T follicular helper cell (primary cell): Measurements from ENCODE around the gene ABCG4.
"Not testable (repeated sequence)": the region's sequence is repeated elsewhere in the genome, so short reads cannot be mapped to it uniquely, and the experiment has no call there.

Source experiments
- DNase-seq: peaks from one replicate; pipeline ENCODE4 v3.0.0-alpha.2; 2020; ENCODE audit warnings: low read depth

Gene ABCG4

DNA sequence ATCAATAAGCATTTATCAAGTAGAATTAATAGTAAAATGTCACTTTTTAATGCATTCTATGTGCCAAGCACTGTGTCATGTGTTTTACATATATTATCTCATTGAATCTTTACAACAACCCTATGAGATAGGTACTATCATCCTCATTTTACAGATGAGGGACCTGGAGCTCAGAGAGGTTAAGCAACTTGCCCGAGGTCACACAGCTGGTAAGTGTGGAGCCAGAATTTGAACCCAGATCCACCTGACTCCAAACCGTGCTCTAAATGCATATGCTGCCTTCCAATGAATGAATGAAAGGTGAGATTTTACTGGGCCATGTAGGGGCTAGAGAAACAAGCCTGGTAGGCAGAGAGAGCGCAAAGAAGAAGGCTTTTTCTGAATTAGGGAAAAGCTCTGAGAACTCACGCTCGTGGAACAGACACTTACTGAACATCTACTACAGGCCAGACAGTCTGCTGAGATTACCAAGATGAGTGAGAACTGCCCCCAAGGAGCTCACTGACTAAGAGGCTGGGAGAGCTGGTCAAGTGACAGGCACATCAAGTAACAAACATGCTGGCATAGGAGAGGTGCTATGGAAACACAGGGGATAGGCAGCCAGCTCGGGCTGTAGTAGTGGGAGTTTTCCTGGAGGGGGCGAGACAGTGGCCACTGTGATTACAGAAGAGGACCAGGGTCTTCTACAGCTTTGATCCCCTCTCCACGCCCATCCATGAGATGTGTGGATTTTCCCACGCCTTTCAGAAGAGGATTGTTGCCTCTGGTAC lies 4.4 kb downstream of the ABCG4 start:
- no peak for DNase-seq

DNA sequence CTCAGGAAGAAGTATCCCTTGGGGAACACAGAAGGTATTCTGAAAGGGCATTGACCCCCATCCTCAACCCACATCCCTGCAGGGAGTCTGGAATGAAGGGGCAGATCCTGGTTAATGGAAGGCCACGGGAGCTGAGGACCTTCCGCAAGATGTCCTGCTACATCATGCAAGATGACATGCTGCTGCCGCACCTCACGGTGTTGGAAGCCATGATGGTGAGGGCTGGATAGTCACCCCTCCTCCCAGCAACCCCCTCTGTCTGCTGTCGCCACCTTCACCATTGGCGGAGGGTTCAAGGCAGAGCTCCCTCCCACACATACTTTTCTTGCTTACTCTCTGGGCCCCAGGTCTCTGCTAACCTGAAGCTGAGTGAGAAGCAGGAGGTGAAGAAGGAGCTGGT lies 5.3 kb downstream of the ABCG4 start:
- no peak for DNase-seq

DNA sequence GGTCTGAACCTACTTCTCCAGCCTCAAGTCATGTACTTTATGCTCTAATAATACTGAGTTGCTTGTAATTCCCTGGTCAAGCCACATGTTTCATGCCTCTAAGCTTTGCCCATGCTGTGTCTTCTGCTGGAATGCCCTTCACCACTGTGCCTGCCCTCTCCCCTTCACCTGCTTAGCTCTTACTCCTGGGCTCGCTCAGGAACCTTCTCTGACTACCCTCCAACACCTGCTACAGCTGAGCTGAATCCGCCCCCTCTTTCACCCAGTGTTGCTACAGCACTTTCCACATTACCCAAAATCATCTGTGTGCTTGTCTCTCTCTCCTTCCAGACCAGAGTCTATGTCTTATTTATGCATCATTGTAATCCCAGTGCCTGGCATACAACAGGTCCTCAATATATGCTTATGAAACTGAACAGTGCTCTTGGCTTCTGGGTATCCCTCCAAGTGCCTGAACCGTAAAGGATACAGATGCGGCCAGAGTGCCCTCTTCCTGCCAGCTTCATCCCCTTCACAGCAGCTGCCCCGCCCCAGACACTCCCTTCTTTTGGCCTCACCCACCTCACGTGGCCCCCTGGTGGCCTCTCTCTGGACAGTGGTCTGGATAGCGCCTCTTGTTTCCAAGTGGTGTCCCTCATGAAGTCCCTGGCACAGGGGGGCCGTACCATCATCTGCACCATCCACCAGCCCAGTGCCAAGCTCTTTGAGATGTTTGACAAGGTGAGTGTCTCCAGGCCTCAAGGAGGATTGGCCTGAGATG lies 7.1 kb downstream of the ABCG4 start:
- no peak for DNase-seq

DNA sequence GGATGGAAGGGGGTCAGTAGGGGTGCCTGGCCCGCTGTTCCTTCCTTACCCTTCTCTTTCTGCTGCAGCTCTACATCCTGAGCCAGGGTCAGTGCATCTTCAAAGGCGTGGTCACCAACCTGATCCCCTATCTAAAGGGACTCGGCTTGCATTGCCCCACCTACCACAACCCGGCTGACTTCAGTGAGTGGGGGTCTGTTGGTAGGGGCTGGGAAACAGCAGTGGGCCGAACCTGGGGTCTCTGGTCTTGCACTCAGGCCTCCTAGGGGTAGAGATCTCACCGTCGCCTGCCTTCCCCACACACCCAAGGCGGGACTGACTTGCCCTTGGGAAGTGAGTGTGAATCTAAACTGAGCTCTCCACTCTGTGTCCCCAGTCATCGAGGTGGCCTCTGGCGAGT lies 7.6 kb downstream of the ABCG4 start:
- no peak for DNase-seq

DNA sequence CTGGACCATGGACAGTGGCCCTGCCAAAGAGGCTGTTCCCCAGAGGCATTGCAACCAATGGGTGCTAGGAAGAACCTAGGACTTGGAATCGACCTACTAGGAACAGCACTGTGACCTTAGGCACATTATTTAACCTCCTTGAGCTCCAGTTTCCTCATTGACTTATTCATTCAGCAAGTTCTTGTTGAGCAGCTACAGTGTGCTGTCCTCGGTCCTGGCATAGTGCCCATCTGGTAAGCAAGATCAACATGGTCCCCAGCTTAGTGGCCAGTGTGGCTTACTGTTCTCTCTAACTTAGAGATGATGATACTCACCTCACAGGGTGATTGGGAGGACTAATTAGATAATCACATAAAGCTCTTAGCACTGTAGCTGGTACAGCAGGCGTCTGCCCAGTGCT lies 8.2 kb downstream of the ABCG4 start:
- DNase-seq: no peak

DNA sequence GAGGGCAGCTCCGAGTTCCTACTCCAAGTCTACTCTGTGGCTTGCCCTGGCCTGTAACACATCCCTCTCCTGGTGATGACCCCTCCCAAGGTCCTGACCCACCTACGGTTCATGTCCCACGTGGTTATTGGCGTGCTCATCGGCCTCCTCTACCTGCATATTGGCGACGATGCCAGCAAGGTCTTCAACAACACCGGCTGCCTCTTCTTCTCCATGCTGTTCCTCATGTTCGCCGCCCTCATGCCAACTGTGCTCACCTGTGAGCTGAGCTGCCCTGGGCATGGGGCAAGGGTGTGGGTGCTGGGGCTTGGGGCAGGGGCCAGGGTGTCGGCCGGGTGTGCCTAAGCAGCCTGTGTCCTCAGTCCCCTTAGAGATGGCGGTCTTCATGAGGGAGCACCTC lies 9.6 kb downstream of the ABCG4 start:
- no peak for DNase-seq

DNA sequence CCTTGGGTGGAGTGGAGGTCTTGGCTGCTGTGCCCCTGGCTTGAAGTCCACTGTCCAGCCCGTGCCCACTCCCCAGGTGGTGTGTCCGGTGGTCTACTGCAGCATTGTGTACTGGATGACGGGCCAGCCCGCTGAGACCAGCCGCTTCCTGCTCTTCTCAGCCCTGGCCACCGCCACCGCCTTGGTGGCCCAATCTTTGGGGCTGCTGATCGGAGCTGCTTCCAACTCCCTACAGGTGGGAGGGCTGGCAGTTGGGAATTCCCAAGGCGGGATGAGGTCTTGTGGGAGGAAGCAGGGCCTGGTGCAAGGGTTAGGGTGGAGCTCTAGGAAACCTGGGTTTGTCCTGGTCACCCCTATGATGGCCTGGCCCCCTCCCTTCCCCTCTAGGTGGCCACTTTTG lies 11.3 kb downstream of the ABCG4 start:
- no peak for DNase-seq

DNA sequence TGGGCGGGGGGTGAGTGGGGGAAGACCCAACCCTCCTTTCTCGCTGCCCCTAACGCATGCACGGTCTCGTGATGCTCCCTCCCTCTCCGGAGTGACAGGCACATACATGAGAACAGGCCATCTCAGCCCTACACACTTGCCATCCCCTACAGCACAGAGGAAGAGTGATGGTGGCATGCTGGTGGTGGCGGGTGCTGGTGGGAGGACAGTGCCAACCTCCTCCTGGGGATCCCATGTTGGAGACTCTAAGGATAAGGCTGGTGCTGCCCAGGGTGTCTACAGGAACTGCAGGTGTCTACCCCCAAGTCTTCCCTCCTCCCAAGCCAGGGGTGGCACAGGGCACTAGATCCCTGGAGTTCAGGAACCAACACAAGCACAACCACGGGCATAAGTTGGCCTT lies 13.0 kb downstream of the ABCG4 start:
- no peak for DNase-seq

DNA sequence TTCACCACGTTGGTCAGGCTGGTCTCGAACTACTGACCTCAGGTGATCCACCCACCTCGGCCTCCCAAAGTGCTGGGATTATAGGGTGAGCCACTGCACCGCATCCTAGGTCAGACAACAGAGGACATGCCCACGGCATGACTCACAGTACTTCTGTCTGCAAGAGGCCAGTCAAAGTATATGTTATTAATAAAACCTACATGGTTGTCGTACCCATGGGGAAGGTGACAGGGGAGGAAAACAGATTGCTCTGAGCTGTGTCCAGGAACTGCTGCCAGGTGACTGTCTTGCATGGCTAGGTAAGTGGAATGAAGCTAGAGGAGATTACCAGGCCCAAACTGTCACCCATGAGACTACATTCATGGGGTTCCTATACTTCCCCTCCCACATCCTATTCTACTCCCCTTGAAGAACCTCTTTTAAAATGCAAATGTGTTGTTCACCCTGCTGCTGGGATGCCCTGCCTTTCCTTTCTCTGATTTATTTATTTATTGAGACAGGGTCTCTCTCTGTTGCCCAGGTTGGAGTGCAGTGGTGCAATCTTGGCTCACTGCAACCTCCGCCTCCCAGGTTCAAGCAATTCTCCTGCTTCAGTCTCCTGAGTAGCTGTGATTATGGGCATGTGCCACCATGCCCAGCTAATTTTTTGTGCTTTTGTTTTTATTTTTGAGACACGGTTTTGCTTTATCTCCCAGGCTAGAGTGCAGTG lies 17.7 kb downstream of the ABCG4 start:
- no peak for DNase-seq

DNA sequence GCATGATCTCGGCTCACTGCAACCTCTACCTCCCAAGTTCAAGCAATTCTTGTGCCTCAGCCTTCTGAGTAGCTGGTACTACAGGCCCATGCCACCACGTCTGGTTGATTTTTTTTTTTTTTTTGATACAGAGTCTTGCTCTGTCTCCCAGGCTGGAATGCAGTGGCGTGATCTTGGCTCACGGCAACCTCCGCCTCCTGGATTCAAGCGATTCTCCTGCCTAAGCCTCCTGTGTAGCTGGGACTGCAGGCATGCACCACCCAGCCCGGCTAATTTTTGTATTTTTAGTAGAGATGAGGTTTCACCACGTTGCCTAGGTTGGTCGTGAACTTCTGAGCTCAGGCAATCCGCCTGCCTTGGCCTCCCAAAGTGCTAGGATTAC lies 18.2 kb downstream of the ABCG4 start:
- not testable (repeated sequence) for DNase-seq

DNA sequence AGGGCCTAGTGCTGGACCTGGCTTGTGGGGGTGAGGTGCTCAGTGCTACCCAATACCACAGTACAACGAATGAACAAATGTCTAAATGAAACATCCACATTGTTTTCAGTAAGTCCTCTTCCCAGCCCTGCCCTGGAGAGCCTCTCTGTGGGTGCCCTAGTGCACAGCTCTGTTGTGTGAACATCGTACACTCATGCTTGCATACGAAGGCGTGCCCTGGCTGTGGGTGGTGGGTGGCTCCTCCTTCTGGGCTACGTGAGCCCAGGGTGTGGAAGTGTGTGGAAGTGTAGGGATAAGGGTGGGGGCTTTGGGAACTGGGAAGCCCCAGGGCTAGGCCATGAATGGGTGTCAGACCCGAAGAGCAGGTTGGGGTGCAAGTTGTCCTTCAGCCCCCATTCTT lies 19.1 kb downstream of the ABCG4 start:
- no peak for DNase-seq

DNA sequence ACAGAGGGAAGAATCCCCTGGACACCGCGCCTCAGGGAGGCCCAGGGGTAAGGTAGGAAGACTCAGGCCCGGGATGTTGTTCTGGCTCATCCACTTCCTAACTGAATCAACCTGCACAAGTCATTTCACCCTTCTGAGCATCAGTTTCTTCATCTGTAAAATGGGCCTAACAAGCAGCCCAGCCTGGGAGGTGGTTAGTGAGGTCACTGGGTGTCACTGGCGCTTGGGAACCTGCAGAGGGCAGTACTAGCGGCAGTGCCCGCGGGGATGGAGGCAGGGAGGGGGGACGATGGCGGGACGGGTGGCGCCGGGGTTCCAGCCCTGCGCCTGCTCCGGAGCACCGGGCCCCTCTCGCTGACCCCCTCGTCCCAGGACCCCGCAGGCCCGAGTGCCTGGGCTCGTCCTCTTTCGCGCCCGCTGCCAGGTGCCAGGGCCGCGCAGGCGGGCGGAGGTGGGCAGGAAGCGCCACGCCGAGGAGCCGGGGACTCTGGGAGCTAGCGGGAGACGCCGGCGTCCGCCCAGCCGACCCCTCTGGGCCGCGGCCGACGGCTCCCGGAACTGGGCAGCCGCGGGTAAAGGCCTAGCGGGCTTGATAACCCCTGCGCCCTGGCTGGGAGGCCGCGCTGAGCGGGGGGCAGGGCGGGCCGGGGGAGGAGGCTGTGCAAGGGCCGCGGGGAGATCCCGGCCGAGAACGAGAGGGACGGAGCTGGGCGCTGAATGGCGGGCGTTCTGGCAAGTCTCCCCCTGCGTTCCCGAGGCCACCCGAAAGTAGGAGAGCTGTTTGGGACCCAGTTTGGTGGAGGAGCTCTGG lies 19.8 kb downstream of the ABCG4 start, which contains the start of gene NLRX1:
NLRX1 (plus strand) TSS at position 255 of the 811 bp plus-strand sequence. CDS start 2,679 bp downstream, outside the sequence.
- DNase-seq: peak; percentile 72

DNA sequence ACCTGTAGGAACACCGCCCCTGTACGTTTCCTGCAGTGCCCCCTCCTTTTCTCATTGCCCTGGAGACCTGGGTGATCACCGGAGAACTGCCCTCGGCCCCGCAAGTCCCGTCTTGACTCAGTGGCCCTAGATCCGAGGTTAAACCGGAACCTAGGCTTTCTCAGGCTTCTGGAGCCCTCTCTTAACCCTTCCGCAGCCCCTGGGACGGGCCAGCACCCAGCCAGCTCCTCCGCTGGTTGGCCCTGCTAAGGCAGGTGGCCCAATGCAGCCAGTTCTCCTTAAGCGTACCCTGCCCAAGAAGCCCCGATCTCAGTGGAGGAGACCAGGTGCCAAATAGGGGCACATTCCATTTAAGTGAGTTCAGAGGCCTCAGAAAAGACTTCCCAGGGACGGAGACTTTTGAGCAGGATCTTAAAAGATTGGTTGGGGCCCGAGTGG lies 20.4 kb downstream of the ABCG4 start:
- DNase-seq: no peak

DNA sequence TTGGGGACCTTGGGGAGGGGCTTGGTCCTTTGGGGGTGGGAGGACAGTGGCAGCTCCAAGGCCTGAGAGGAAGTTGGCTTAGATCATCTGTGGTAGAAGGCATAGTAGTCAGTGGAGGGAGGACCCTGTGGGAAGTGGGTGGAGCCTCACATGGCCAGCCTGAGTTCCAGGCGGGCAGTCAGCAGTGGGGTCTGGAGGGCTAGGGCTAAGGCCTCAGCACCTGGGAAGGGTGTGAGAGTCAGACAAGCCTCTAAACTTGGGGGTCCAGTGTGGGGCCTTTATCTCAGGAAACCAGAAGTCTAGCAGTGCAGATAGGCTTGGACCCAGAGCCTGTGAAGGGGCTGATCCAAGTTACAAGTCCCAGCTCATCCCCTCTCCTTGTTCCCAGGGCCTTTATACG lies 23.7 kb downstream of the ABCG4 start:
- DNase-seq: no peak

DNA sequence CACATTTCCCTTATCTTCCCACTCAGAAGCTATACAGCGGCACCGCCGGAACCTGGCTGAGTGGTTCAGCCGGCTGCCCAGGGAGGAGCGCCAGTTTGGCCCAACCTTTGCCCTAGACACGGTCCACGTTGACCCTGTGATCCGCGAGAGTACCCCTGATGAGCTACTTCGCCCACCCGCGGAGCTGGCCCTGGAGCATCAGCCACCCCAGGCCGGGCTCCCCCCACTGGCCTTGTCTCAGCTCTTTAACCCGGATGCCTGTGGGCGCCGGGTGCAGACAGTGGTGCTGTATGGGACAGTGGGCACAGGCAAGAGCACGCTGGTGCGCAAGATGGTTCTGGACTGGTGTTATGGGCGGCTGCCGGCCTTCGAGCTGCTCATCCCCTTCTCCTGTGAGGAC lies 24.6 kb downstream of the ABCG4 start:
- DNase-seq: no peak

DNA sequence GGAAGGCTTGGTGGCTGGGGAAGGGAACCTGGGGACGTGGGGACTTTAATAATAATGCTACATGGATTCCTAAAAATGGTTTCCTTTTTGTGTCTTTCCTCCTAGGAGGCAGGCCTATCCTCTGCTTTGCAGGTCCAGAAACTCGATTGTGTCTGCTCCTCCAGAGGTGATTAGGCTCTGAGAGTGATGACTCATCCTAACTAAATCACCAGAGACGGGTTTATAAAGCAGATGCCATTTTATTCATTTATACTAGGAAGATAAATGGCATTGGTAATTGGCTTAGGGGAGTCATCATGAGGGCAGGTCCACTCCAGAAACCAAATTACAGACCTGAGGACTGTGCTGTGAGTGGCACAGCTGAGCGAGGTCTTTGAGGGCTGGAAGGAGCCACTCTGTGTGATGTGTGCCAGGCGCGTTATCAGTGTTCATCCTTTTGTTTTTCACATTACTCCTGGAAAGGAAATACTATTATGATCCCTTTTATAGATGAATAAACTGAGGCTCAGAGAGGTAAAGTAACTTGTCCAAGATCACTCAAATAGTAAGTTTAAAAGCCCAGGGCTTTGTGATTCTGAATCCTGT lies 26.7 kb downstream of the ABCG4 start:
- DNase-seq: no peak

DNA sequence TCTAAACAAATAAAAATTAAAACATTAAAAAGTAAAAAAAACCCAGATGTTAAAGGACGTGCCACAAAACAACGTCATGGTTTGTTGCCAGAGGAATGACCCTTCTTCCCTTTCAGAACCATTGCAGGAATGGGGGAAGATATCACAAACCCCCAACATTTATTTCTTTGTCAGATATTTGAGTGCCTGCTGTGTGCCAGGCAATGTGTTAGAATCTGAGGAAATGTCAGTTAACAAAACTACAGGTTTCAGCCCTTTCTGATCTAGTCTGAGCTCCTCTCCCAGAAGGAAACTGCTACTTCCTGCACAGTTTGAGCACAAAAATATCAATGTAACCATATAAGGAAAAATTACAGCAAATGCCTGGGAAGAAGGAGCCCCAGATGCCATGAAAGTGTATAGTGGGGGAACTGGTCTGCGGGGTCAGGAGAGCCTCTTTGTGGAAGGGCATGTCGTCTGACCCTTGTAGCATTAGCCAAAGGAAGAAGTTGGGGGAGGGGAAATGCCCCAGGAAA lies 29.4 kb downstream of the ABCG4 start:
- no peak for DNase-seq

DNA sequence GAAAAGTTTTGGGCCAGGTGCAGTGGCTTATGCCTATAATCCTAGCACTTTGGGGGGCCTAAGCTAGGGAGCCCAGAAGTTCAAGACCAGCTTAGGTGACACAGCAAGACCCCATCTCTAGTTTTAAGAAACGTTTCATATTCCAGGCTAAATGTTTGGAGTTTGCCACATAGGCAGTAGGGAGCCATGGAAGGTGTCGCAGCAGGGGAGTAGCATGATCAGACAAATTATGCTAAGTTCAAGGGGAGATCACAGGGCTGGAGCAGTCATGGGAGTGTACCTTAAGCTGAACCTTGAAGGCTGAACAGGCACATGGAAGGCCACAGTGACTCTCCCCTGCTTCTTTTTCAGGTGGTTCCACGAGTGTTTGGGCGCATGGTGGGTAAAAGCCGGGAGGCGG lies 30.5 kb downstream of the ABCG4 start:
- DNase-seq: no peak

DNA sequence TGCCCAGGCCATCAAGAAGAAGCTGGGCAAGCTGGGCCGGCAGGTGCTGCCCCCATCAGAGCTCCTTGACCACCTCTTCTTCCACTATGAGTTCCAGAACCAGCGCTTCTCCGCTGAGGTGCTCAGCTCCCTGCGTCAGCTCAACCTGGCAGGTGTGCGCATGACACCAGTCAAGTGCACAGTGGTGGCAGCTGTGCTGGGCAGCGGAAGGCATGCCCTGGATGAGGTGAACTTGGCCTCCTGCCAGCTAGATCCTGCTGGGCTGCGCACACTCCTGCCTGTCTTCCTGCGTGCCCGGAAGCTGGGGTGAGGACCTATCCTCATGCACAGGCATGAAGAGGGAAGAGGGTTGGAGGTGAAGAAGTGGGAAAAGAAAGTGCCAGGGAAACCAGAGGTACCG lies 31.1 kb downstream of the ABCG4 start:
- DNase-seq: no peak

DNA sequence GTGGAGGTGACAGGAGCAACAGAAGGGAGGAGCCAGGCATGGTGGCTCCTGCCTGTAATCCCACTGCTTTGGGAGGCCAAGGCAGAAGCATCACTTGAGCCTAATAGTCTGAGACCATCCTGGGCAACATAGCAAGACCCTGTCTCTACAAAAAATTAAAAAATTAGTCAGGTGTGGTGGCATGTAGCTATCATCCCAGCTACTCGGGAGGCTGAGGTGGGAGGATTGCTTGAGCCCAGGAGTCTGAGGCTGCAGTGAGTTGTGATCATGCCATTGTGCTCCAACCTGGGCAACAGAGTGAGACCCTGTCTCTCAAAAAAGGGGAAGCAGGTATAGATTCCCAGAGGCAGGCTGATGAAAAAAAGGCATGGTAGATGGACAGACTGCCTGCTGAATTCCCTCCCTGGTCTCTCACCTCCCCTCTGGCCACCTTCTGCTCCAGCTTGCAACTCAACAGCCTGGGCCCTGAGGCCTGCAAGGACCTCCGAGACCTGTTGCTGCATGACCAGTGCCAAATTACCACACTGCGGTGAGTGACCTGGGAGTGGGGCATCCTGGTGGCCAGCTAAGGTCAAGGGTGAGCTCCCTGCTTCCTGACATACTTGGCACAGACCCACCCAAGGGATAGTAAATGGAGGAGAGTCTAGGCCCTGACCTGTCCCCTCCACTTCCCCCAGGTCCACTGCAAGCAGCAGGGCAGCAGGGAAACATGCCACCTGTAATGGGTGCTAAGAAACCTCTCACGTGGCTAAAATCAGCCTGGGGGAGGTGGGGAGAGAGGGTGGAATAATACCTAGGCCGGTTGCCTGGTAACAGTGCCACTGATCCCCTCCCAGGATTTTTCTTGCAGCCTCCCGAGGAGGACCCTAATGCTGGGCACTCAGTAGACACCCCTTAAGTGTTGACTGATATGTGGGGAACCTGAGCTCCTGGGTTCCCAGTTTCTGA lies 32.2 kb downstream of the ABCG4 start:
- DNase-seq: no peak
